ENCODE results near the gene KPNA1.
"Not testable (repeated sequence)": the region's sequence is repeated elsewhere in the genome, so short reads cannot be mapped to it uniquely, and the experiment has no call there.

The KPNA1 gene

GRCh38 chr3:122512284-122512683, 2.5 kb downstream of the KPNA1 start:
- Histone ChIP-seq H3K4me3 (no peak overlapping the region), H3K27ac (no peak overlapping the region)
- TF ChIP-seq CTCF (IDR thresholded peaks at IDR 0.05): no peak
- no peak for DNase-seq (ENCODE audit: low spot score)

GRCh38 chr3:122510878-122511535, 3.7 kb downstream of the KPNA1 start:
- H3K27ac ChIP-seq: no peak overlapping the region
- no peak overlapping the region for H3K4me3 ChIP-seq
- no peak for TF ChIP-seq CTCF (IDR thresholded peaks at IDR 0.05)
- no peak for DNase-seq (ENCODE audit: low spot score)

- not testable (repeated sequence) for DNase-seq (ENCODE audit: low spot score); H3K4me3 ChIP-seq
- H3K27ac ChIP-seq: peak overlapping the region in 1 of 2 donors; percentile 32
These were observed 5.8 kb downstream of the KPNA1 start for GRCh38 chr3:122508944-122509343.

- DNase-seq (ENCODE audit: low spot score): no peak
- no peak overlapping the region for H3K4me3 ChIP-seq
- no peak for TF ChIP-seq CTCF (IDR thresholded peaks at IDR 0.05)
- H3K27ac ChIP-seq: peak overlapping the region in 1 of 2 donors; percentile 32
These were observed 6.4 kb downstream of the KPNA1 start for GRCh38 chr3:122508135-122508914.

- H3K4me3 ChIP-seq: no peak overlapping the region
- H3K27ac ChIP-seq: no peak overlapping the region
- no peak for DNase-seq (ENCODE audit: low spot score)
- TF ChIP-seq CTCF (IDR thresholded peaks at IDR 0.05): no peak
These were observed 8.3 kb downstream of the KPNA1 start for GRCh38 chr3:122506450-122506849.

- no peak overlapping the region for H3K27ac ChIP-seq
- DNase-seq (ENCODE audit: low spot score): no peak
- no peak for TF ChIP-seq CTCF (IDR thresholded peaks at IDR 0.05)
- no peak overlapping the region for H3K4me3 ChIP-seq
These were observed 9.1 kb downstream of the KPNA1 start for GRCh38 chr3:122505676-122506075.

- no peak overlapping the region for H3K27ac ChIP-seq
- no peak for DNase-seq (ENCODE audit: low spot score)
- H3K4me3 ChIP-seq: no peak overlapping the region
- TF ChIP-seq CTCF (IDR thresholded peaks at IDR 0.05): no peak
These were observed 11.8 kb downstream of the KPNA1 start for GRCh38 chr3:122502941-122503340.

All from coronary artery (tissue), 2 donors.